ENCODE measurements around the gene ATXN7L1. TPM values are rescaled to one million over a fixed set of nuclear protein-coding genes. Genes with fewer than 3 reads are reported as not detected.

The ATXN7L1 gene
- total and polyA plus RNA-seq, 4 donors, result 4.2 to 22.5 (median 8.5) TPM

- H3K4me1 ChIP-seq (ENCODE audit: control insufficient read depth in 5 of 5, insufficient read depth in 5 of 5, low read length in 5 of 5), result peaks cover 0 to 19% (median 3%) of the 10 kb centered on the region in 5 donors
- no peaks in the 10 kb centered on the region for H3K9me3 ChIP-seq (ENCODE audit: control insufficient read depth in 4 of 4, insufficient read depth in 3 of 4, low read length in 3 of 4)
- no peak for ATAC-seq (ENCODE audit: insufficient read depth, low FRiP score)
- H3K27ac ChIP-seq (ENCODE audit: low read depth in 1 of 2, low read length in 1 of 2), result no peak overlapping the region
- peaks cover 0 to 29% (median 21%) of the 10 kb centered on the region in 4 donors for H3K36me3 ChIP-seq (ENCODE audit: control insufficient read depth in 4 of 4, insufficient read depth in 4 of 4, low read length in 4 of 4)
- WGBS, 2 donors, result 95 to 100% methylated on average over 4 of the region's 4 CpGs
- no peaks in the 10 kb centered on the region for H3K27me3 ChIP-seq (ENCODE audit: control insufficient read depth in 3 of 3, insufficient read depth in 3 of 3, low read length in 2 of 3)
- no peak for TF ChIP-seq CTCF (IDR thresholded peaks at IDR 0.05; ENCODE audit: control extremely low read depth, extremely low read depth)
- no peak for DNase-seq
- no peak overlapping the region for H3K4me3 ChIP-seq
- no peak overlapping the region for H3K9ac ChIP-seq (ENCODE audit: insufficient read depth in 1 of 2, low read length in 2 of 2)
Observed at GRCh38 chr7:105619590-105619989, 256.8 kb downstream of the ATXN7L1 start.

- no peak for DNase-seq
- WGBS, 2 donors, result 87 to 89% methylated on average over 5 of the region's 5 CpGs
- no peaks in the 10 kb centered on the region for H3K9me3 ChIP-seq (ENCODE audit: control insufficient read depth in 4 of 4, insufficient read depth in 3 of 4, low read length in 3 of 4)
- H3K4me3 ChIP-seq, result no peak overlapping the region
- H3K27ac ChIP-seq (ENCODE audit: low read depth in 1 of 2, low read length in 1 of 2), result no peak overlapping the region
- no peaks in the 10 kb centered on the region for H3K27me3 ChIP-seq (ENCODE audit: control insufficient read depth in 3 of 3, insufficient read depth in 3 of 3, low read length in 2 of 3)
- no peak for ATAC-seq (ENCODE audit: insufficient read depth, low FRiP score)
- H3K9ac ChIP-seq (ENCODE audit: insufficient read depth in 1 of 2, low read length in 2 of 2), result no peak overlapping the region
- peaks cover 0 to 19% (median 3%) of the 10 kb centered on the region in 5 donors for H3K4me1 ChIP-seq (ENCODE audit: control insufficient read depth in 5 of 5, insufficient read depth in 5 of 5, low read length in 5 of 5)
- no peak for TF ChIP-seq CTCF (IDR thresholded peaks at IDR 0.05; ENCODE audit: control extremely low read depth, extremely low read depth)
- H3K36me3 ChIP-seq (ENCODE audit: control insufficient read depth in 4 of 4, insufficient read depth in 4 of 4, low read length in 4 of 4), result peaks cover 0 to 33% (median 22%) of the 10 kb centered on the region in 4 donors
Observed at GRCh38 chr7:105618016-105618296, 258.4 kb downstream of the ATXN7L1 start.

DNA sequence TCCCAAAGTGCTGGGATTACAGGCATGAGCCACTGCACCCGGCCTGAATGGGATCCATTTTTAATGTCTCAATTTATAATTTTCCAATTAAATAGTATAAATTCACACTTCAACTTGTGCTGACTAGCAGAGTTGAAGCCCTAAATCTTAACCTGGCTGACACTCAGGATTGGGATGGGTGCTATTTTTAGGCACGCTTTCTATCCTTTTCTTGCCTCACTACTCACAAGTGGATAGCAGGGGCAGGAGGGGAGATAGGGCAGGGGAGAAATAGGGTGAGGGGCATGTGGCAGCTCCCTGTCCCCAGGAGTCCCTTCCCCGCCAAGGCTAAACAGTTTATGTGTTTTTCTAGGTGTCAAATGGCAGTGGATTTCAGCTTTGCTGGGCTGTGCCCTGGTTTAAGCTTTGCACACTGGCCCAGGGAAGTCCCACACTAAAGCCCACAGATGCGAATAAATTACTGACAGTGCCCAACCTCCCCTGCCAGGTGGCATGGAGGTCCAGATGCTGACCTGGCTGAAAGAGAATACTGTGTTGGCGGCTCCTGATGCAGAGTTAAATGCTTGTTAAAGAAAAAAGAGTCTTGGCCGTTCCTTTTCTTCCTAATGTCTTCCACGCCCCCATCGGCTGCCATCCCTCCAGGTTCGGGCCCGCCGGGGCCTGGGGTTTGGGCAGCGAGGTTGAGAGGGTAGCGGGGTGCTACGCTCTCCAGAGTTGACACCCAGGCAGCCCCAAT, 259.0 kb downstream of the ATXN7L1 start:
- ATAC-seq (ENCODE audit: insufficient read depth, low FRiP score) (no peak), DNase-seq (no peak)
- no peak for TF ChIP-seq CTCF (IDR thresholded peaks at IDR 0.05; ENCODE audit: control extremely low read depth, extremely low read depth)
- no peaks in the 10 kb centered on the region for H3K9me3 ChIP-seq (ENCODE audit: control insufficient read depth in 4 of 4, insufficient read depth in 3 of 4, low read length in 3 of 4)
- no peaks in the 10 kb centered on the region for H3K27me3 ChIP-seq (ENCODE audit: control insufficient read depth in 3 of 3, insufficient read depth in 3 of 3, low read length in 2 of 3)
- no peak overlapping the region for H3K9ac ChIP-seq (ENCODE audit: insufficient read depth in 1 of 2, low read length in 2 of 2)
- no peak overlapping the region for H3K4me3 ChIP-seq
- 98 to 99% methylated on average over 14 of the region's 14 CpGs for WGBS, 2 donors
- peaks cover 0 to 35% (median 19%) of the 10 kb centered on the region in 4 donors for H3K36me3 ChIP-seq (ENCODE audit: control insufficient read depth in 4 of 4, insufficient read depth in 4 of 4, low read length in 4 of 4)
- H3K4me1 ChIP-seq (ENCODE audit: control insufficient read depth in 5 of 5, insufficient read depth in 5 of 5, low read length in 5 of 5), result peaks cover 0 to 16% (median 3%) of the 10 kb centered on the region in 5 donors
- H3K27ac ChIP-seq (ENCODE audit: low read depth in 1 of 2, low read length in 1 of 2), result no peak overlapping the region

Data from lung (tissue), 12 donors.